HepG2 (cell line): Measurements from ENCODE around the gene DUS2. TPM values are rescaled to one million over a fixed set of nuclear protein-coding genes. Genes with fewer than 3 reads are reported as not detected.
A peak's percentile ranks its signal among the peaks of the same experiment; 100 is the strongest.

Source experiments
- AGO2 ChIP-seq: fragments of 200-400 bp; formaldehyde crosslinking; optimal IDR thresholded peaks from 2 replicates; pipeline ENCODE3; 2017; ENCODE audit warnings: mild to moderate bottlenecking, low read depth, low read length, moderate library complexity
- DNMT1 ChIP-seq: sonication (generic); formaldehyde crosslinking; IDR thresholded peaks from 2 replicates; pipeline ENCODE4 v1.5.1; 2020; ENCODE audit warnings: mild to moderate bottlenecking, missing genetic modification reagents
- ETV6 ChIP-seq: sonication (generic); formaldehyde crosslinking; conservative IDR thresholded peaks from 2 replicates; pipeline ENCODE4 v1.4.0; 2020; ENCODE audit warnings: missing genetic modification reagents
- FOSL2 ChIP-seq: sonication (generic); formaldehyde crosslinking; IDR thresholded peaks from 2 replicates; pipeline ENCODE4 v1.4.0; 2020; ENCODE audit warnings: missing genetic modification reagents
- HMGXB3 ChIP-seq: sonication (generic); formaldehyde crosslinking; IDR thresholded peaks from 2 replicates; pipeline ENCODE4 v1.4.0; 2020; ENCODE audit warnings: missing genetic modification reagents, borderline replicate concordance
- HNRNPL ChIP-seq: fragments of 200-400 bp; formaldehyde crosslinking; IDR thresholded peaks from 2 replicates; pipeline ENCODE4 v1.6.1; 2017; ENCODE audit warnings: mild to moderate bottlenecking, low read depth, low read length
- IRF1 ChIP-seq: sonication (generic); formaldehyde crosslinking; IDR thresholded peaks from 2 replicates; pipeline ENCODE4 v1.4.0; 2020; ENCODE audit warnings: low read depth, mild to moderate bottlenecking, missing genetic modification reagents
- NCOA2 ChIP-seq: sonication (generic); formaldehyde crosslinking; IDR thresholded peaks from 2 replicates; pipeline ENCODE4 v1.8.0; 2022; ENCODE audit warnings: inconsistent platforms
- PBX2 ChIP-seq: IDR thresholded peaks from 2 replicates; pipeline ENCODE4 v1.6.1; 2016; ENCODE audit warnings: control low read depth
- PLSCR1 ChIP-seq: sonication (generic); formaldehyde crosslinking; IDR thresholded peaks from 2 replicates; pipeline ENCODE4 v1.5.0; 2020; ENCODE audit warnings: missing genetic modification reagents, mild to moderate bottlenecking, borderline replicate concordance
- RBM22 ChIP-seq: fragments of 200-400 bp; formaldehyde crosslinking; optimal IDR thresholded peaks from 2 replicates; pipeline ENCODE3; 2017; ENCODE audit warnings: mild to moderate bottlenecking, low read length, moderate library complexity
- SIX1 ChIP-seq: sonication (generic); formaldehyde crosslinking; IDR thresholded peaks from 2 replicates; pipeline ENCODE4 v1.4.0; 2020; ENCODE audit warnings: missing genetic modification reagents, borderline replicate concordance
- SRSF4 ChIP-seq: fragments of 200-400 bp; formaldehyde crosslinking; IDR thresholded peaks from one replicate; pipeline ENCODE4 v1.6.1; 2018; ENCODE audit warnings: mild to moderate bottlenecking, low read depth, low read length, moderate library complexity; ENCODE audit not compliant: poor library complexity, severe bottlenecking
- ZBTB26 ChIP-seq: IDR thresholded peaks from 2 replicates; pipeline ENCODE4 v1.6.1; 2016; ENCODE audit warnings: missing compliant biosample characterization, missing genetic modification reagents, borderline replicate concordance
- ZFP91 ChIP-seq: sonication (generic); formaldehyde crosslinking; IDR thresholded peaks from 2 replicates; pipeline ENCODE4 v1.9.0; 2022; ENCODE audit warnings: missing genetic modification reagents, mild to moderate bottlenecking, borderline replicate concordance
- ZNF550 ChIP-seq: sonication (generic); formaldehyde crosslinking; IDR thresholded peaks from 2 replicates; pipeline ENCODE4 v1.4.0; 2020; ENCODE audit warnings: mild to moderate bottlenecking, missing genetic modification reagents, borderline replicate concordance
- ZNF563 ChIP-seq: sonication (generic); formaldehyde crosslinking; IDR thresholded peaks from 2 replicates; pipeline ENCODE4 v1.8.0; 2022; ENCODE audit warnings: mild to moderate bottlenecking, moderate library complexity, missing genetic modification reagents
- ZNF615 ChIP-seq: sonication (generic); formaldehyde crosslinking; IDR thresholded peaks from 2 replicates; pipeline ENCODE4 v1.5.0; 2020; ENCODE audit warnings: mild to moderate bottlenecking, missing genetic modification reagents, borderline replicate concordance
- polyA plus RNA-seq, 8 experiments: library from polyadenylated mRNA; depleted of rRNA in 3 of 8; stranded (reverse) in 7 of 8; unstranded in 1 of 8; fragments of >200 nt; fragmentation: Illumina TruSeq in 4 of 8; extraction: Trizol in 4 of 8; gene quantifications; 2 replicates each; pipeline versions ENCODE4 v1.2.1 to v1.2.3, GENCODE V29; 2011 to 2016; ENCODE audit warnings: low read depth in 4 of 8, missing spikeins in 1 of 8, mixed read lengths in 1 of 8; ENCODE audit not compliant: insufficient read depth in 1 of 8
- total RNA-seq, 5 experiments: library from RNA; depleted of rRNA; stranded (reverse); fragments of >200 nt; fragmentation: Illumina TruSeq; extraction: Trizol; gene quantifications; 2 replicates each; pipeline ENCODE4 v1.2.3, GENCODE V29; 2016; ENCODE audit warnings: low read depth in 1 of 5

Gene DUS2
- total and polyA plus RNA-seq, 2 of the 13 experiments (the other 11 are each of a cell fraction or from before 2014, with no cell fraction given), result 17.8 to 25.1 TPM

GRCh38 chr16:68079626-68080344 lies 56.7 kb downstream of the DUS2 start (continued):
- TF ChIP-seq ZBTB26 (peak; percentile 56; the same call in 1 of the 2 replicates), DNMT1 (CRISPR knock-in tag) (no peak), RBM22 (peak; percentile 76), ETV6 (CRISPR knock-in tag) (peak; percentile 99), NCOA2 (CRISPR knock-in tag) (peak; percentile 93), ZFP91 (peak; percentile 89), PLSCR1 (CRISPR knock-in tag) (no peak; the same call in 1 of the 2 replicates), AGO2 (peak; percentile 45), ZNF563 (0 out of 2 replicates have a peak, but pooled peaks have one; percentile 40), IRF1 (CRISPR knock-in tag) (no peak), SRSF4 (no peak), HNRNPL (peak; percentile 98), ZNF615 (CRISPR knock-in tag) (peak; percentile 89; the same call in 1 of the 2 replicates), FOSL2 (CRISPR knock-in tag) (peak; percentile 77), HMGXB3 (CRISPR knock-in tag) (peak; percentile 87; the same call in 1 of the 2 replicates), PBX2 (0 out of 2 replicates have a peak, but pooled peaks have one; percentile 14), SIX1 (CRISPR knock-in tag) (peak; percentile 50), ZNF550 (peak; percentile 75; the same call in 1 of the 2 replicates)
